SK-N-SH treated with all-trans-retinoic acid at 6 μM for 48 hours (cell line): ENCODE results near the gene SLC49A3.
A peak's percentile ranks its signal among the peaks of the same experiment; 100 is the strongest.

Source experiments
- ATAC-seq: fragments of 200-7000 bp; cut with Tn5 transposase; 3 replicates; pipeline ENCODE4 v1.9.1; 2020; ENCODE audit warnings: mild to moderate bottlenecking, moderate library complexity
- ARNTL ChIP-seq: fragments of 450-650 bp; formaldehyde crosslinking; IDR thresholded peaks from 2 replicates; pipeline ENCODE4 v1.5.0; 2020; ENCODE audit warnings: low read depth, mild to moderate bottlenecking, moderate library complexity, borderline replicate concordance
- BACH2 ChIP-seq: fragments of 250-450 bp; sonication (Bioruptor Pico); IDR thresholded peaks from 2 replicates; pipeline ENCODE4 v1.9.0; 2021; ENCODE audit warnings: mild to moderate bottlenecking, borderline replicate concordance
- ESRRG ChIP-seq: fragments of 250-450 bp; sonication (Bioruptor Pico); IDR thresholded peaks from 2 replicates; pipeline ENCODE4 v1.6.1; 2021; ENCODE audit warnings: mild to moderate bottlenecking
- GLIS3 ChIP-seq: fragments of 250-450 bp; sonication (Bioruptor Pico); IDR thresholded peaks from 2 replicates; pipeline ENCODE4 v1.5.0; 2020; ENCODE audit warnings: mild to moderate bottlenecking, moderate library complexity
- ISL1 ChIP-seq: fragments of 250-450 bp; sonication (Bioruptor Pico); IDR thresholded peaks from 2 replicates; pipeline ENCODE4 v2.1.2; 2022; ENCODE audit warnings: mild to moderate bottlenecking, moderate library complexity
- OSR1 ChIP-seq: fragments of 250-450 bp; sonication (Bioruptor Pico); IDR thresholded peaks from 2 replicates; pipeline ENCODE4 v1.8.0; 2022; ENCODE audit warnings: moderate library complexity, mild to moderate bottlenecking, inconsistent platforms
- RARB ChIP-seq: fragments of 250-450 bp; sonication (Bioruptor Pico); IDR thresholded peaks from 2 replicates; pipeline ENCODE4 v1.8.0; 2021; ENCODE audit warnings: mild to moderate bottlenecking, moderate library complexity
- SNAI2 ChIP-seq: fragments of 250-450 bp; sonication (Bioruptor Pico); IDR thresholded peaks from 2 replicates; pipeline ENCODE4 v1.5.0; 2020; ENCODE audit warnings: mild to moderate bottlenecking, moderate library complexity
- ZC3H10 ChIP-seq: fragments of 250-450 bp; sonication (Bioruptor Pico); IDR thresholded peaks from 2 replicates; pipeline ENCODE4 v1.5.1; 2021; ENCODE audit warnings: mild to moderate bottlenecking, moderate library complexity
- ZFP3 ChIP-seq: fragments of 250-450 bp; sonication (Bioruptor Pico); IDR thresholded peaks from 2 replicates; pipeline ENCODE4 v1.5.0; 2020; ENCODE audit warnings: mild to moderate bottlenecking, moderate library complexity
- ZFP30 ChIP-seq: fragments of 450-650 bp; formaldehyde crosslinking; IDR thresholded peaks from 2 replicates; pipeline ENCODE4 v1.5.0; 2022; ENCODE audit warnings: mild to moderate bottlenecking, moderate library complexity
- ZNF70 ChIP-seq: fragments of 450-650 bp; formaldehyde crosslinking; IDR thresholded peaks from 2 replicates; pipeline ENCODE4 v1.5.0; 2020; ENCODE audit warnings: mild to moderate bottlenecking, moderate library complexity
- ZNF8 ChIP-seq: fragments of 450-650 bp; formaldehyde crosslinking; IDR thresholded peaks from 2 replicates; pipeline ENCODE4 v1.5.0; 2020; ENCODE audit warnings: mild to moderate bottlenecking, moderate library complexity
- TF ChIP-seq, protein P1 (sequence below): fragments of 250-450 bp; sonication (Bioruptor Pico); IDR thresholded peaks from 2 replicates; pipeline ENCODE4 v1.5.0; 2020; ENCODE audit warnings: mild to moderate bottlenecking, moderate library complexity
- TF ChIP-seq, protein P2 (sequence below): fragments of 250-450 bp; sonication (Bioruptor Pico); IDR thresholded peaks from 2 replicates; pipeline ENCODE4 v1.8.0; 2021; ENCODE audit warnings: low read depth, mild to moderate bottlenecking, moderate library complexity, borderline replicate concordance
- TF ChIP-seq, protein P3 (sequence below): fragments of 250-450 bp; sonication (Bioruptor Pico); IDR thresholded peaks from 2 replicates; pipeline ENCODE4 v1.8.0; 2020; ENCODE audit warnings: mild to moderate bottlenecking, moderate library complexity, borderline replicate concordance
- TF ChIP-seq, protein P4 (sequence below): fragments of 250-450 bp; sonication (Bioruptor Pico); IDR thresholded peaks from 2 replicates; pipeline ENCODE4 v1.5.1; 2021; ENCODE audit warnings: mild to moderate bottlenecking, moderate library complexity

Gene SLC49A3

DNA sequence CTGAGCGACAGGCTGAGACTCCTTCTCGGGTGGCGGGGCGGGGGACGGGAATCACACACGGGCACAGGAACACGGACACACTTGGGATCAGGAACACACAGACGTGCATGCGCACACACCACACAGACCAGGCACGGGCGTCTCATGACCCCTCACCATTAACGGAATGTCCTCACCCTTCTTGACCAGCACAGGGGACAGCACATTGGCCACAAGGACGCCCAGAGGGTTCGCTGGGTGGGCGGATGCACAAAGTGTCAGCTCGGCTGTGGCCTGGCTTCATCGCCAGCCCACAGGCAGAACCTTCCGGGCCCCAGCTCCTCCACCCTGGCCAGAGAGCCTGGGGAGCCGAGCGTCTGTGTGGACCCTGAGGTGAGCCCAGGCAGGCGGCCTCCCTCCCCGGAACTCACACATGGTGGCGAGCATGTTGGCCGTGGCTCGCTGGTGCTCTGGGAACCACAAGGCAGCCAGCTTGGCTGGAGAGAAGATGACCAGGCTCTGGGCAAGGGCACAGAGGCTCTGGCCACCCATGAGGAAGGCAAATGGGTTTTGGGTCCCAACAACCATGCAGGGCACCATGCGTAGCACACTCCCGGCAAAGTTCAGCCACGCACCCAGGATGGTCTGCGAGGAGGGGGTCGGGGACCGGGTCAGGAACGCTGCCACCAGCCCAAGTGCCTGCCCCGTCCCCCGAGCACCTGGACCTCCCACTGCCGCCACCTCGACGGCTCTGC lies 3.1 kb downstream of the SLC49A3 start (continued):
- TF ChIP-seq, protein P1, sequence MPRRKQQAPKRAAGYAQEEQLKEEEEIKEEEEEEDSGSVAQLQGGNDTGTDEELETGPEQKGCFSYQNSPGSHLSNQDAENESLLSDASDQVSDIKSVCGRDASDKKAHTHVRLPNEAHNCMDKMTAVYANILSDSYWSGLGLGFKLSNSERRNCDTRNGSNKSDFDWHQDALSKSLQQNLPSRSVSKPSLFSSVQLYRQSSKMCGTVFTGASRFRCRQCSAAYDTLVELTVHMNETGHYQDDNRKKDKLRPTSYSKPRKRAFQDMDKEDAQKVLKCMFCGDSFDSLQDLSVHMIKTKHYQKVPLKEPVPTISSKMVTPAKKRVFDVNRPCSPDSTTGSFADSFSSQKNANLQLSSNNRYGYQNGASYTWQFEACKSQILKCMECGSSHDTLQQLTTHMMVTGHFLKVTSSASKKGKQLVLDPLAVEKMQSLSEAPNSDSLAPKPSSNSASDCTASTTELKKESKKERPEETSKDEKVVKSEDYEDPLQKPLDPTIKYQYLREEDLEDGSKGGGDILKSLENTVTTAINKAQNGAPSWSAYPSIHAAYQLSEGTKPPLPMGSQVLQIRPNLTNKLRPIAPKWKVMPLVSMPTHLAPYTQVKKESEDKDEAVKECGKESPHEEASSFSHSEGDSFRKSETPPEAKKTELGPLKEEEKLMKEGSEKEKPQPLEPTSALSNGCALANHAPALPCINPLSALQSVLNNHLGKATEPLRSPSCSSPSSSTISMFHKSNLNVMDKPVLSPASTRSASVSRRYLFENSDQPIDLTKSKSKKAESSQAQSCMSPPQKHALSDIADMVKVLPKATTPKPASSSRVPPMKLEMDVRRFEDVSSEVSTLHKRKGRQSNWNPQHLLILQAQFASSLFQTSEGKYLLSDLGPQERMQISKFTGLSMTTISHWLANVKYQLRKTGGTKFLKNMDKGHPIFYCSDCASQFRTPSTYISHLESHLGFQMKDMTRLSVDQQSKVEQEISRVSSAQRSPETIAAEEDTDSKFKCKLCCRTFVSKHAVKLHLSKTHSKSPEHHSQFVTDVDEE (CRISPR knock-in tag) = no peak
- no peak for TF ChIP-seq GLIS3 (CRISPR knock-in tag)
- TF ChIP-seq ZFP3 (CRISPR knock-in tag) = no peak
- no peak for TF ChIP-seq ZNF70 (CRISPR knock-in tag)
- TF ChIP-seq ISL1 (CRISPR knock-in tag) = no peak

DNA sequence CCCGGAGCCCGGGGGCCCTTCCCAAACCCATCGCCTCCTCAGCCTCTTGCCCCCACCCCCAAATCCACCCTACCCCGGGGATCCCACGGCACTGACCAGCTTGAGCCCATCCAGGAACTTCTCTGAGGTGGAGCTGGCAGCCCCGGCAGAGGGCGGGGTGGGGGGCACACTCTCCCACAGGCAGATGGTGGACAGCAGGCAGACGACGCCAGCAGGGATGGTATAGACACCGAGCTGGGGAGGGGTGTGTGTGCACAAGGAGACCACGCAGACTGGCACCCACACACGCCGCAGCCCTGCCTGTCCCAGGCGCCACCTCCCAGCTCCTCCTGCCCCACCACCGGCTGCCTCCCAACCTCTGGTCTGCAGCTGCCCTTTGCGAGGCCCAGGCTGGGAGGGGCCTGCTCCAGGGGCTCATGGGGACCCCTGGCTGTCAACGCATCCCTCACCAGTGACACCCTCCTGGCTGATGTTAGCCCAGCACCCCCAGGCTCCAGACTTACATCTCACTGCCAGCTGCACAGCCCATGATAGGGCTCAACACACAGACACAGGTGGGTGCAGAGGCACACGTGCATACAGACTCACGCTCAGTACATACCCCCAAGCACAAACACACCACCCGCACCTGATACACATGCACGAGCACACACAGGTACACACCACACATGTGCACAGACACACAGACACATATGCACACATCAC lies 4.2 kb downstream of the SLC49A3 start:
- TF ChIP-seq ZNF8 (CRISPR knock-in tag) (no peak), SNAI2 (CRISPR knock-in tag) (no peak), ISL1 (CRISPR knock-in tag) (no peak), OSR1 (CRISPR knock-in tag) (no peak), GLIS3 (CRISPR knock-in tag) (no peak), ZFP30 (CRISPR knock-in tag) (no peak), ARNTL (CRISPR knock-in tag) (no peak), ESRRG (CRISPR knock-in tag) (no peak), BACH2 (CRISPR knock-in tag) (no peak), RARB (CRISPR knock-in tag) (no peak)
- TF ChIP-seq, protein P2, sequence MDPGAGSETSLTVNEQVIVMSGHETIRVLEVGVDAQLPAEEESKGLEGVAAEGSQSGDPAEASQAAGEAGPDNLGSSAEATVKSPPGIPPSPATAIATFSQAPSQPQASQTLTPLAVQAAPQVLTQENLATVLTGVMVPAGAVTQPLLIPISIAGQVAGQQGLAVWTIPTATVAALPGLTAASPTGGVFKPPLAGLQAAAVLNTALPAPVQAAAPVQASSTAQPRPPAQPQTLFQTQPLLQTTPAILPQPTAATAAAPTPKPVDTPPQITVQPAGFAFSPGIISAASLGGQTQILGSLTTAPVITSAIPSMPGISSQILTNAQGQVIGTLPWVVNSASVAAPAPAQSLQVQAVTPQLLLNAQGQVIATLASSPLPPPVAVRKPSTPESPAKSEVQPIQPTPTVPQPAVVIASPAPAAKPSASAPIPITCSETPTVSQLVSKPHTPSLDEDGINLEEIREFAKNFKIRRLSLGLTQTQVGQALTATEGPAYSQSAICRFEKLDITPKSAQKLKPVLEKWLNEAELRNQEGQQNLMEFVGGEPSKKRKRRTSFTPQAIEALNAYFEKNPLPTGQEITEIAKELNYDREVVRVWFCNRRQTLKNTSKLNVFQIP (CRISPR knock-in tag) = no peak
- TF ChIP-seq, protein P3, sequence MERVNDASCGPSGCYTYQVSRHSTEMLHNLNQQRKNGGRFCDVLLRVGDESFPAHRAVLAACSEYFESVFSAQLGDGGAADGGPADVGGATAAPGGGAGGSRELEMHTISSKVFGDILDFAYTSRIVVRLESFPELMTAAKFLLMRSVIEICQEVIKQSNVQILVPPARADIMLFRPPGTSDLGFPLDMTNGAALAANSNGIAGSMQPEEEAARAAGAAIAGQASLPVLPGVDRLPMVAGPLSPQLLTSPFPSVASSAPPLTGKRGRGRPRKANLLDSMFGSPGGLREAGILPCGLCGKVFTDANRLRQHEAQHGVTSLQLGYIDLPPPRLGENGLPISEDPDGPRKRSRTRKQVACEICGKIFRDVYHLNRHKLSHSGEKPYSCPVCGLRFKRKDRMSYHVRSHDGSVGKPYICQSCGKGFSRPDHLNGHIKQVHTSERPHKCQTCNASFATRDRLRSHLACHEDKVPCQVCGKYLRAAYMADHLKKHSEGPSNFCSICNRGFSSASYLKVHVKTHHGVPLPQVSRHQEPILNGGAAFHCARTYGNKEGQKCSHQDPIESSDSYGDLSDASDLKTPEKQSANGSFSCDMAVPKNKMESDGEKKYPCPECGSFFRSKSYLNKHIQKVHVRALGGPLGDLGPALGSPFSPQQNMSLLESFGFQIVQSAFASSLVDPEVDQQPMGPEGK (CRISPR knock-in tag) = no peak
- TF ChIP-seq, protein P1 (CRISPR knock-in tag) = no peak
- TF ChIP-seq, protein P4, sequence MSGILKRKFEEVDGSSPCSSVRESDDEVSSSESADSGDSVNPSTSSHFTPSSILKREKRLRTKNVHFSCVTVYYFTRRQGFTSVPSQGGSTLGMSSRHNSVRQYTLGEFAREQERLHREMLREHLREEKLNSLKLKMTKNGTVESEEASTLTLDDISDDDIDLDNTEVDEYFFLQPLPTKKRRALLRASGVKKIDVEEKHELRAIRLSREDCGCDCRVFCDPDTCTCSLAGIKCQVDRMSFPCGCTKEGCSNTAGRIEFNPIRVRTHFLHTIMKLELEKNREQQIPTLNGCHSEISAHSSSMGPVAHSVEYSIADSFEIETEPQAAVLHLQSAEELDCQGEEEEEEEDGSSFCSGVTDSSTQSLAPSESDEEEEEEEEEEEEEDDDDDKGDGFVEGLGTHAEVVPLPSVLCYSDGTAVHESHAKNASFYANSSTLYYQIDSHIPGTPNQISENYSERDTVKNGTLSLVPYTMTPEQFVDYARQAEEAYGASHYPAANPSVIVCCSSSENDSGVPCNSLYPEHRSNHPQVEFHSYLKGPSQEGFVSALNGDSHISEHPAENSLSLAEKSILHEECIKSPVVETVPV (CRISPR knock-in tag) = no peak
- TF ChIP-seq, all 23 proteins: peak for 0
- no peak for ATAC-seq

DNA sequence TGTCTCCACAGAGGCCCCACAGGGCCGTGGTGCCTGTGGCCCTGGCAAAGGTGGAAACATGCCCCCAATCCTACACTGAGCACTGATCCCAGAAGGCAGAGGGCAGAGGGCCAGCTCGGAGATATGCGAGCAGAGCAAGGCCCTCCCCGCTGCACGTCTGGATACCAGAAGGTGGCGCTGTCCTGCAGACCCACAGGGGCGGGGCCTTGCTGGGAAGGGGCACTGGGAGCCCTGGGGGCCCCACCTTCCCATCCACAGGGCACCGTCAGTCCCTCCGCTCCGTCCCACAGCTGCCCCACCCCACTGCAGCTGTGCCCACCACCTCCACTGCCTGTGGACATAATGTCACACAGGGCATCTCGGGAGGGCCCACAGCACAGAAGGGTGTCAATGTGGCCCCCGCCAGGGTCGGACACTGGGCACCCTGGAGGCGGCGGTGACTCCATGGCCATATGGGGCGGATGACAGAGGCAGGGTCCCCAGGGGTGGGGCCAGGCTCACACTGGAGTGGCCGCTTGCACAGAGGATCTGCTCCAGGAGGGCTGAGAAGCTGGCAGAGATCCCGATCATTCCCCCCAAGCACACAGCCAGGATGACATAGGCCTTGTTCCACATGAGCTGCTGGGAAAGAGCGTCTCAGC lies 4.8 kb downstream of the SLC49A3 start:
- TF ChIP-seq, protein P3 (CRISPR knock-in tag) = peak; percentile 39; the same call in 1 of the 2 replicates
- TF ChIP-seq ISL1 (CRISPR knock-in tag) (no peak), OSR1 (CRISPR knock-in tag) (no peak), ZC3H10 (CRISPR knock-in tag) (no peak)
- peak; percentile 70 for ATAC-seq
